ENCODE data around the gene NTSR2. TPM values are rescaled to one million over a fixed set of nuclear protein-coding genes. Genes with fewer than 3 reads are reported as not detected.

Gene NTSR2
- total and polyA plus RNA-seq, 2 of the 8 experiments (the other 6 are each of a cell fraction or from before 2014, with no cell fraction given) = 0.05 TPM; not detected in 1

GRCh38 chr2:11611251-11611650, 58.7 kb downstream of the NTSR2 start:
- Histone ChIP-seq H3K9ac (replicated peaks in 1 of 4; ENCODE audit: extremely low read depth in 1 of 4, low read depth in 3 of 4, low read length in 3 of 4) (no peak overlapping the region), H3K27me3 (replicated peaks in 1 of 4; ENCODE audit: control insufficient read depth in 3 of 4, extremely low read depth in 1 of 4, insufficient read depth in 3 of 4, low read length in 3 of 4) (no peaks in the 10 kb centered on the region), H2AK5ac (ENCODE audit: low read depth, low read length) (no peak overlapping the region), H4K91ac (replicated peaks; ENCODE audit: insufficient read length, low read length) (no peak overlapping the region), H4K8ac (ENCODE audit: extremely low read depth, insufficient read depth, low read length) (no peak overlapping the region), H3K36me3 (ENCODE audit: control insufficient read depth in 2 of 4, insufficient read depth in 4 of 4, low read length in 3 of 4) (peaks cover 0 to 7% (median 4%) of the 10 kb centered on the region in 4 experiments; a peak in 3 of 8 replicates), H3K23ac (ENCODE audit: insufficient read length) (no peak overlapping the region), H2BK5ac (ENCODE audit: low read depth, low read length) (no peak overlapping the region), H3K4me1 (replicated peaks in 1 of 4; ENCODE audit: control insufficient read depth in 3 of 4, insufficient read depth in 4 of 4, low read length in 3 of 4) (no peaks in the 10 kb centered on the region), H3K18ac (ENCODE audit: extremely low read depth, low read length) (no peak overlapping the region), H3K4me3 (ENCODE audit: extremely low read depth in 1 of 4, insufficient read depth in 2 of 4, low read depth in 3 of 4, low read length in 4 of 4) (no peak overlapping the region), H4K5ac (ENCODE audit: insufficient read length, low read depth, low read length) (no peak overlapping the region), H3K14ac (ENCODE audit: insufficient read length) (no peak overlapping the region), H2BK20ac (ENCODE audit: low read length) (no peak overlapping the region), H3K4ac (replicated peaks; ENCODE audit: insufficient read length, low read depth, low read length) (no peak overlapping the region), H2AFZ (ENCODE audit: low read length) (no peak overlapping the region), H3K79me2 (ENCODE audit: control insufficient read depth in 1 of 2, insufficient read depth in 2 of 2, low read length in 2 of 2) (no peaks in the 10 kb centered on the region), H2BK15ac (ENCODE audit: low read length) (no peak overlapping the region), H3K79me1 (ENCODE audit: low read depth, low read length) (no peaks in the 10 kb centered on the region; the same call in 1 of the 2 replicates), H4K20me1 (replicated peaks in 1 of 2; ENCODE audit: control insufficient read depth in 1 of 2, insufficient read depth in 2 of 2, low read length in 2 of 2) (peaks cover 0 to 4% of the 10 kb centered on the region in 2 experiments), H3K23me2 (ENCODE audit: low read depth, low read length) (no peaks in the 10 kb centered on the region), H3K56ac (replicated peaks; ENCODE audit: insufficient read length, low read depth, low read length) (no peak overlapping the region), H2BK12ac (ENCODE audit: low read depth, low read length) (no peak overlapping the region), H3K4me2 (ENCODE audit: insufficient read depth in 1 of 2, low read depth in 2 of 2, low read length in 2 of 2) (no peak overlapping the region), H3K27ac (ENCODE audit: low read depth, low read length) (no peak overlapping the region), H3K9me3 (ENCODE audit: insufficient read depth in 2 of 2, low read depth in 1 of 2, low read length in 1 of 2) (no peaks in the 10 kb centered on the region), H2BK120ac (replicated peaks; ENCODE audit: low read depth, low read length) (no peak overlapping the region)
- ChIA-PET CTCF (ENCODE audit: partially characterized antibody) (interaction anchor here (3.9 kb wide), 1 partner anchor 28 kb away, joined by 18 read pairs; no protein-coding TSS in a partner anchor), POLR2A (ENCODE audit: partially characterized antibody) (interaction anchor here (0.6 kb wide), 1 partner anchor 272 kb away, joined by 3 read pairs; no protein-coding TSS in a partner anchor)
- FAIRE-seq (no peak), DNase-seq (ENCODE audit: low read depth in 1 of 2, low spot score in 2 of 2) (no peak)
- 81% methylated on average over 4 of the region's 5 CpGs; no CpG with 5 or more reads in 1 of the 2 experiments for WGBS, 2 experiments (ENCODE audit: extremely low coverage in 1 of 2, insufficient coverage in 1 of 2, insufficient read length in 1 of 2, insufficient replicate concordance in 2 of 2, low coverage in 1 of 2, low lambda C conversion rate in 2 of 2, missing lambda C conversion rate in 1 of 2)
- TF ChIP-seq RBBP5 (IDR thresholded peaks at IDR 0.05; ENCODE audit: borderline replicate concordance, low read depth, low read length) (no peak), CHD1 (IDR thresholded peaks at IDR 0.05; ENCODE audit: low read depth, low read length) (no peak), SIX5 (IDR thresholded peaks at IDR 0.05; ENCODE audit: low read depth, low read length) (no peak), SP4 (IDR thresholded peaks at IDR 0.05; ENCODE audit: low read length) (no peak)
